GM19099 (cell line): ENCODE data around the gene MED12.

Experiments used
- POLR2A ChIP-seq: IDR thresholded peaks from 3 replicates; pipeline ENCODE4 v1.6.1; 2011; ENCODE audit warnings: low read depth; ENCODE audit not compliant: insufficient read length; ENCODE audit errors: extremely low read depth

The MED12 gene

DNA sequence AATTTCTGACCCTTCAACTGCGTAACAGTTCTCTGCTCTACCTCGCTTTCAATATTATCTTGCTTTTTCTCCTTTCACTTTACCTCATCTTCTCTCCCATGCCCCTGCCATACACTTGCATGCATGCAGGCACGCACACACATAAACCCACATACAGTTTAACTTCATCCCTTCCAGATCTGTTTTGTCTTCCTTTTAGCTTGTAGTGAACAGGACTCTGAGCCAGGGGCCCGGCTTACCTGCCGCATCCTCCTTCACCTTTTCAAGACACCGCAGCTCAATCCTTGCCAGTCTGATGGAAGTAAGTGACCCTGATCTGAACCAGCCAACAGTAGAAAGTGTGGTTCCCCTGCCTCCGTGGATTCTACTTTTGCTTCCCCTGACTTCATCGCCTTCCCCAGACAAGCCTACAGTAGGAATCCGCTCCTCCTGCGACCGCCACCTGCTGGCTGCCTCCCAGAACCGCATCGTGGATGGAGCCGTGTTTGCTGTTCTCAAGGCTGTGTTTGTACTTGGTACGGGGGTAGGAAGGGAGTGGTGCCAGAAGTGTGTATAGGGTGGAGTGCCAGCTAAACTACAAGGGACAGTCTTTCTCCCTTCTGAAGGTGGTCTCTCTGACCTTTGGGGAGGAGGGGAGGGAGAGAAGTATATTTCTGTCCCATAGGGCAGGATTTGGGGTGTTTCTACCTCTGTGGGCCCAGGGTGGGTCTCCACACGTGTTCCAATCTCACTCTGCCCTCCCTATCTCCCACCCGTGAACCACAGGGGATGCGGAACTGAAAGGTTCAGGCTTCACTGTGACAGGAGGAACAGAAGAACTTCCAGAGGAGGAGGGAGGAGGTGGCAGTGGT, 10.7 kb downstream of the MED12 start:
- no peak for TF ChIP-seq POLR2A

DNA sequence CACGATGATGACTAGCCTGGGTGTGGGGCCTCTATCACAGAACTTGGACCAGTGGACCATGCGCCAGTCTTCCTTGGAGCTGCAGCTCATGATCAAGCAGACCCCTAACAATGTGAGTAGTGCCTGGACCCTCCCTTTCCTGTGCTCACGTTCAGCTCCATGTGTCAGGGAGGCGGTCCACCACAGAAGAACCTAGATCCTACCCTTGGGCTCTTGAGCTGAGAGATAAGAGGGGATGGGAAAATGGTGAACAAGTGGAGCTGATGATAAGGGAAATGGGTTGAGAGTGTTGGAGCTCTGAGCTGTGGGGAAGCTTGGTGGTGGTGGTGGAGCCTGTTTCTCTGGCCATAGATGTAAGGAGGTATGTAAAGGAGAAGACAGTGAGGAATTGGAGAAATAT, 13.1 kb downstream of the MED12 start:
- TF ChIP-seq POLR2A: no peak

DNA sequence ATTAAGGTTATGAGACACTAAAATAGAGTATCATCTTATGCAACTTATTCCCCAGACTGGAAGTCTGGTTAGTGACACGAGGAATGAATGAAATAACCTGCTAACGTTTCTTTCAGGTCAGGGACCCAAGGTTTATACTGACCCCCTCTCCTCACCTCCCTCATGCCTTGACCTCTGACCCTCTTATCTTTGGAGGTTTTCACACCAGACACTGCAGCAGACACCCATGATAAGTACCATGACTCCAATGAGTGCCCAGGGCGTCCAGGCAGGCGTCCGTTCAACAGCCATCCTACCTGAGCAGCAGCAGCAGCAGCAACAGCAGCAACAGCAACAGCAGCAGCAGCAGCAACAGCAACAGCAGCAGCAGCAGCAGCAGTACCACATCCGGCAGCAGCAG, 22.0 kb downstream of the MED12 start:
- TF ChIP-seq POLR2A: no peak

- TF ChIP-seq POLR2A: no peak
Observed at GRCh38 chrX:71143508-71143907, 25.1 kb downstream of the MED12 start.

DNA sequence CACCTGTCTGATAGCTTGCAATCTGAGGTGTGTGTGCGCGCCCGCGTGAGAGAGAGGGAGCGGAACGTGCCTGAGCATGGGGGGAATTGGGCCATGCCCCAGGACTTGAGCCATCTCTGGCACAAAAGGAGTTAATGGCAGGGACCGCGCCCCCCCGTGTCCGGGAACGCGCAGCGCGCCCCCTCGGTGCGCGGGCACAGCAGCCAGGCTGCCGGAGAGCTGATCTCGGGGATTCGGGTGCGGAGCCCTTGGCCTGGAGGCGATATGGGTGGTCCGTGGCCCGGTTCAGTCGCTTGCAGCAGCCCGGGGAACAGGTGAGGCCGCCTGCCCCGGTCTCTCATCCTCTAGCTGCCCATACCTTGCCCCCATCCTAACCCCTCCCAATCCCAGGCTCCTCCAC, 26.3 kb downstream of the MED12 start, which contains the start of gene NLGN3:
NLGN3 (plus strand) TSS at position 191 of the 400 bp plus-strand sequence. CDS start 2,909 bp downstream, outside the sequence.
- no peak for TF ChIP-seq POLR2A

GRCh38 chrX:71147496-71148277, 29.3 kb downstream of the MED12 start:
- TF ChIP-seq POLR2A: no peak

DNA sequence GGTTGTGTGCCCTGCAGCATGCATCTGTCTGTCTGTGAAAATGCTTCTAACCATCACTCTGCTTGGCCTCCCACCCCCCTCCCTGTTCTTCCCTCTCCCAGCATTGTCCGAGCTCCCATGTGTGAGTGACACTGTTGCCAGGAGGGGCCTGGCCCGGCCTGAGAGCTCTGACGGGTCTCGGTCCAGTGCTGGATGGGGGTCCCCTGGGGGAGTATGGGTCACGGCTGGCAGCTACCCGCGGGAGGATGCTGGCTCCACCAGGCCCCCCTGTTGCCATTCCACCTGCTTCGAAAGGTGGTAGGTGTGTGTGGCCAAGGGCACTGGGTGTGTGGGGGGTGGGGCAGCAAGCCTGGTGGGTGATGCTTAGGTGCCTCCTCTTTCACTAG, 29.9 kb downstream of the MED12 start:
- no peak for TF ChIP-seq POLR2A

- no peak for TF ChIP-seq POLR2A
Observed at GRCh38 chrX:71151366-71151765, 33.0 kb downstream of the MED12 start.

DNA sequence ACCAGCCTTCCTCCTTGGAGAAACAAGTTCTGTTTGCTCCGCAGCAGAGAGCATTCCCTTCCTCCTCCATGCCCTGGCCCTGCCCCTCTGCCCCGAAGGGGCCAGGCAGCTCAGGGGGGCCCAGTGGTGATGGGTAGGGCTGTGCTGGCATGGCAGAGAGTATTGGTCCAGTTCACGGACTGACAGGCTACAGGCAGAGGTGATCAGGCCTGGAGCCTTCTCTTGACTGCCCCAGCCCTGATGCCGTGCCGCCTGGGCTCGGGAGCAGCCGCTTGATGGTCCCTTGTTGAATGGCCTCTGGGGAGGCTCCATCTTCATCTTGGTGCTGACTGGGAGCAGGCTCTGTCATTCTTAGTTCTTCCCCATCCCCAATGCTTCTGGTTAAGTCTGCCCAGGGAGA, 35.8 kb downstream of the MED12 start:
- no peak for TF ChIP-seq POLR2A

DNA sequence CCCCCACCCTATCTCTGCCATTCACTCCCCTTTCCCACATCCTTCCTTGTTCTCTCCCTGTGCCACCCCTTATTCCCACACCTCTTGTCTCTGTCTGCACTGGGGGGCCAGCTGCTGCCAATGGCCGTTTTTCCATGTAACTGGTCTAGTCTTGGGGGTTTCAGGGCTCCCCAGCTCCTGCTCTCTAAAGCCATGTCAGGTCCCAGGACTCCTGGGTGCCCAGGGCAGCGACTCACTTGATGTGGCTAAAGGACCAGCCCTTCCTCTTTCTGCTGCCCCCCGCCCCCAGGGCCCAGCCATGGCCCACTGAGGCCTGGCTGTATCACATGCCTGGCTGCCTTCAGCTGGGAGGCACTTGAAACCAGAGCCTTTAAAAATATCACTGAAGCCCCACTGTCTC, 36.2 kb downstream of the MED12 start:
- no peak for TF ChIP-seq POLR2A

DNA sequence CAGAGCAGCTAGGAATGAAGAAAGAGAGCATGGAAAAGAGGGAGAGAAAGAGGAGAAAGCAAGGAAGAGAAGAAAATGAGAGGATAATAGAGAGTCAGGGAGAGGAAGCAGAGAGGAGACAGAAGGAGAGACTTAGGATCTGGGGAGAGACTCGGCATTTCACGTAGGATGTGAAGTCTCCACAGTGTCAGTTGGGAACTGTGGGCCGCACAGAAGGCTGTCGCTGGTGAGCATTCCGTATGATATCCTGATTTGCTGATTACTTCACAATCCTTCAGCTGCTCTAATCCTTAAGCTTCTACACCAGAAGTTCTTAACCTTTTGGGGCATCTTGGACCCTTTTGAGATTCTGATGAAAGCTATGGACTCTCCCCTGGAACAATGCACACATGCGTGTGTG, 40.2 kb downstream of the MED12 start:
- no peak for TF ChIP-seq POLR2A

- no peak for TF ChIP-seq POLR2A
Observed at GRCh38 chrX:71159335-71159734, 40.9 kb downstream of the MED12 start.

DNA sequence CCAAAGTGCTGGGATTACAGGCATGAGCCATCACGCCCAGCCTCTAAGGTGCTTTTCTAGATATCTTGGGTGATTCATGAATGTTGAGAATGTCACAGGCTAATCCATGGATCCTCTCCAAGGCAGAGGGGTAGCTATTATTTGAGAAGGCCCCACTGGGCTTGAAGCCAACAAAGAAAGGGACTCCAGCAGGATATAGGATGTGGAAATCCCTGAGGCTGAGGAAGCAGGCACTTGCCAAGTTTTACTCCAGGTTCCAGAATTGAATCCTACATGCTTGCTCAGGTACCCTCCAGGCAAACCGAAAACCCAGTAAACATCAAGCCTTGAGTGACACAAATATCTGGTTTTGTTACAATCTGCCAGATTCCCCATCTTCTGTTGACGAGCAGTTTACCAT, 42.1 kb downstream of the MED12 start:
- TF ChIP-seq POLR2A: no peak

- no peak for TF ChIP-seq POLR2A
Observed at GRCh38 chrX:71162981-71163380, 44.6 kb downstream of the MED12 start.

DNA sequence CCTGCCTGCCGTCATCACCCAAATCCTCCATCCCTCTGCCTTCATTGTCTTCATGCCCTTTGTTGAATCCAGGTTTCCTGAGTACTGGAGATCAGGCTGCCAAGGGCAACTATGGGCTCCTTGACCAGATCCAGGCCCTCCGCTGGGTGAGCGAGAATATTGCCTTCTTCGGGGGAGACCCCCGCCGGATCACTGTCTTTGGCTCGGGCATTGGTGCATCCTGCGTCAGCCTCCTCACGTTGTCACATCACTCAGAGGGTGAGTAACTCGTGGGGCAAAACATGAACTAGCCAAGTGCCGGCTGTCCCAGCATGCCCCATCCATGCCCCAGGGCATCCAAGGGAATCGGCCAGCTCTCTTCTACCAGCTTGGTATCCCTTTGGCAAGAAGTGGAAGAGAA, 45.7 kb downstream of the MED12 start:
- TF ChIP-seq POLR2A: no peak

GRCh38 chrX:71166461-71166860, 48.1 kb downstream of the MED12 start:
- no peak for TF ChIP-seq POLR2A

DNA sequence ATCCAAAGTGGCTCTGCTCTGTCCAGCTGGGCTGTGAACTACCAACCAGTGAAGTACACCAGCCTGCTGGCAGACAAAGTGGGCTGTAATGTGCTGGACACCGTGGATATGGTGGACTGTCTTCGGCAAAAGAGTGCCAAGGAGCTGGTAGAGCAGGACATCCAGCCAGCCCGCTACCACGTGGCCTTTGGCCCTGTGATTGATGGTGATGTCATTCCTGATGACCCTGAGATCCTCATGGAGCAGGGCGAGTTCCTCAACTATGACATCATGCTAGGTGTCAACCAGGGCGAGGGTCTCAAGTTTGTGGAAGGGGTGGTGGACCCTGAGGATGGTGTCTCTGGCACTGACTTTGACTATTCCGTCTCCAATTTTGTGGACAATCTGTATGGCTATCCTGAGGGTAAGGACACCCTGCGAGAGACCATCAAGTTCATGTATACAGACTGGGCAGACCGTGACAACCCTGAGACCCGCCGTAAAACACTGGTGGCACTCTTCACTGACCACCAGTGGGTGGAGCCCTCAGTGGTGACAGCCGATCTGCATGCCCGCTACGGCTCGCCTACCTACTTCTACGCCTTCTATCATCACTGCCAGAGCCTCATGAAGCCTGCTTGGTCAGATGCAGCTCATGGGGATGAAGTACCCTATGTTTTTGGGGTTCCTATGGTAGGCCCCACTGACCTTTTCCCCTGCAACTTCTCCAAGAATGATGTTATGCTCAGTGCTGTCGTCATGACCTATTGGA, 48.8 kb downstream of the MED12 start:
- TF ChIP-seq POLR2A: no peak
